Testis (tissue), 3 donors: ENCODE measurements around the gene RNF17. TPM values are rescaled to one million over a fixed set of nuclear protein-coding genes. Genes with fewer than 3 reads are reported as not detected.

ENCODE experiments used
- DNase-seq: peaks from one replicate; pipeline ENCODE4 v3.0.0-alpha.2; 2019
- H3K27ac ChIP-seq, 2 donors: fragments of 200-600 bp; sonication (generic); one replicate each; pipeline ENCODE4 v1.5.1; 2019
- H3K27me3 ChIP-seq: fragments of 200-600 bp; sonication (generic); one replicate; pipeline ENCODE4 v1.5.1; 2019
- H3K36me3 ChIP-seq: fragments of 200-600 bp; sonication (generic); one replicate; pipeline ENCODE4 v1.5.1; 2017; ENCODE audit warnings: low read depth; ENCODE audit errors: missing control alignments
- H3K4me1 ChIP-seq: fragments of 200-600 bp; sonication (generic); one replicate; pipeline ENCODE4 v1.5.1; 2019
- H3K4me3 ChIP-seq, 2 donors: fragments of 200-600 bp; sonication (generic); one replicate each; pipeline ENCODE4 v1.5.1; 2017 to 2019
- H3K9me3 ChIP-seq: fragments of 200-600 bp; sonication (generic); one replicate; pipeline ENCODE4 v1.5.1; 2017
- POLR2A ChIP-seq: fragments of 450-650 bp; IDR thresholded peaks from one replicate; pipeline ENCODE4 v1.6.1; 2017; ENCODE audit warnings: antibody characterized with exemption, mild to moderate bottlenecking, moderate library complexity
- WGBS, 2 donors: methylation state at CpG; one replicate each; pipeline ENCODE4 v1.1.5; 2018; 5-methylcytosine and 5-hydroxymethylcytosine counted together
- intact Hi-C: fragments of 100-400 bp; cut with DNase I; formaldehyde crosslinking; loops from one replicate; pipeline ENCODE4 v1.15.1; 2023; ENCODE audit warnings: low total_unique reads
- polyA plus RNA-seq: library from polyadenylated mRNA; stranded (reverse); fragments of 350-450 nt; fragmentation: Illumina TruSeq; extraction: RNeasy Lipid Tissue Mini Kit (QIAGEN cat#74804); gene quantifications from one replicate; pipeline ENCODE4 v1.2.3, GENCODE V29; 2014; ENCODE audit warnings: low read depth, low replicate concordance; ENCODE audit not compliant: insufficient read depth
- total RNA-seq, 2 donors: library from RNA; depleted of rRNA; stranded (reverse); fragments of >200 nt; gene quantifications; one replicate each; pipeline ENCODE4 v1.2.3, GENCODE V29; 2016
- TF ChIP-seq, protein P1 (sequence below), 3 experiments: fragments of 450-650 bp in 2 of 3; fragments of 200-600 bp in 1 of 3; sonication (generic) in 1 of 3; IDR thresholded peaks; one replicate each; pipeline ENCODE4 v1.5.1; 2016 to 2019; ENCODE audit warnings: antibody characterized with exemption in 3 of 3, mild to moderate bottlenecking in 2 of 3, moderate library complexity in 1 of 3

RNF17 gene
- total and polyA plus RNA-seq, 3 donors from 2014 or later: 29.6 to 52.8 (median 36.9) TPM

DNA sequence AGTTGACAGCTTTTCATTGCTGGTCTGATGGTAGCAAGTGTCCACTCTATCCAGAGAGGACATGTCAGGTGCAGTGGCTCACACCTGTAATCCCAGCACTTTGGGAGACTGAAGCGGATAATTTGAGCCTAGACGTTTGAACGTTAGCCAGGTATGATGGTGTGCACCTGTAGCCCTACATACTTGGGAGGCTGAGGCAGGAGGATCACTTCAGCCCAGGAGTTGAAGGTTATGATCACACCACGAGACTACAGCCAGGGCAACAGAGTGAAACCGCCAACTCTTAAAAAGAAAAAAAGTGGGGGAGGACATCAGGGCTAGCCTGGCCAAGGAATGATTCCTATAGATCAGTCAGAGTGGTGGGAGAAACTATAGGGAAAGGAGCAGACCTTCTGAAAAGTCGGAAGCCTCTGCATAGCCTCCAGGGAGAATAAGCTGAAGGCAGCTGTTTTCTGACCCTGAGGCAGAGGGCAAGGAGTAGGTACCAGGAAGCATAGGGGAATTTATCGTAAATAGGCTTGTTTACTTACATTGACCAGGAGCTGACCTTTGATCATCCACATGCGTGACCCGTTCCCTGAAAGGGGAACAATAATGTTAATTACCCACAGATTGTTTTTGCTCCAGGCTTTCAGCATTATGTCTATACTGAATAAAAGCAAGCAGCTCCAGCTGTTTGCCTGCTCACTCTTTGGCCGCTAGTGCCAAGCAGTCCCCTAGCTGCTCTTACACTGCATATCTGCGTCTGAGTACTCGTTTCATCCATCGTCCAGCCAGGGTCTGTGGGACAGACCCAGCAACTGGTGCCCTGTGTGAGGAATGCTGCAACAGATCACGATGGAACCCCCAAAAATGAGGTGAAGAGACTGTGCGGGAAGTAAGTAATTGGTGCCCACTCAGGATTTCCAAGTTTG lies 161.6 kb downstream of the RNF17 start:
- H3K27ac ChIP-seq: no peak overlapping the region
- no peak for DNase-seq

DNA sequence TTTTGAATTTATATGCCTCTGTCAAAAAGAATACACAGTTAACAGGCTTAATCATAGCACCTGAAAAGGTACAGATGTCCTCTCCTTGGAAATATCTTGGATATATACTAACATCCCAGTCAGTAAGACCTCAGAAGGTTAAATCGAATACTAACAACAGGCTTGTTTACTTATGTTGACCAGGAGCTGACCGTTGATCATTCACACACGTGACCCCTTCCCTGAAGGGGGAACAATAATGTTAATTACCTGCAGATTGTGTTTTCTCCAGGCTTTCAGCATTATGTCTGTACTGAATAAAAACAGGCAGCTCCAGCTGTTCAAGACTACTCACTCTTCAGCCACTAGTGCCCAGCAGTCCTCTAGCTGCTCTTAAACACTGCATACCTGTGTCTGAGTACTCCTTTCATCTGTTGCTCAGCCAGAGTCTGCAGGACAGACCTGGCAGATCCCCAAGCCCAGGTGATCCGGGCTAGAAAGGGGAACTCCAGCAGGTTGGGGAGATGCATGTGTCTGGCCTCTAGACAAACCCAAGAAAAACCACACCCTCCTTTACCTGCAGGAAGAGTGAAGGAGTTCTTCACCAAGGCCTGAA lies 163.9 kb downstream of the RNF17 start:
- H3K9me3 ChIP-seq: no peaks in the 10 kb centered on the region
- 79 to 80% methylated on average over 4 of the region's 4 CpGs for WGBS, 2 donors
- DNase-seq: no peak
- TF ChIP-seq POLR2A: no peak
- TF ChIP-seq, protein P1, sequence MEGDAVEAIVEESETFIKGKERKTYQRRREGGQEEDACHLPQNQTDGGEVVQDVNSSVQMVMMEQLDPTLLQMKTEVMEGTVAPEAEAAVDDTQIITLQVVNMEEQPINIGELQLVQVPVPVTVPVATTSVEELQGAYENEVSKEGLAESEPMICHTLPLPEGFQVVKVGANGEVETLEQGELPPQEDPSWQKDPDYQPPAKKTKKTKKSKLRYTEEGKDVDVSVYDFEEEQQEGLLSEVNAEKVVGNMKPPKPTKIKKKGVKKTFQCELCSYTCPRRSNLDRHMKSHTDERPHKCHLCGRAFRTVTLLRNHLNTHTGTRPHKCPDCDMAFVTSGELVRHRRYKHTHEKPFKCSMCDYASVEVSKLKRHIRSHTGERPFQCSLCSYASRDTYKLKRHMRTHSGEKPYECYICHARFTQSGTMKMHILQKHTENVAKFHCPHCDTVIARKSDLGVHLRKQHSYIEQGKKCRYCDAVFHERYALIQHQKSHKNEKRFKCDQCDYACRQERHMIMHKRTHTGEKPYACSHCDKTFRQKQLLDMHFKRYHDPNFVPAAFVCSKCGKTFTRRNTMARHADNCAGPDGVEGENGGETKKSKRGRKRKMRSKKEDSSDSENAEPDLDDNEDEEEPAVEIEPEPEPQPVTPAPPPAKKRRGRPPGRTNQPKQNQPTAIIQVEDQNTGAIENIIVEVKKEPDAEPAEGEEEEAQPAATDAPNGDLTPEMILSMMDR (IDR thresholded peaks at IDR 0.05): no peak
- no peak overlapping the region for H3K4me3 ChIP-seq
- no peaks in the 10 kb centered on the region for H3K27me3 ChIP-seq
- H3K4me1 ChIP-seq: no peaks in the 10 kb centered on the region
- H3K36me3 ChIP-seq: no peaks in the 10 kb centered on the region
- no peak overlapping the region for H3K27ac ChIP-seq
- intact Hi-C loops: no loop called here

More for the DNA sequence above, 161.6 kb downstream of the RNF17 start:
- Histone ChIP-seq H3K9me3 (no peaks in the 10 kb centered on the region), H3K27me3 (no peaks in the 10 kb centered on the region), H3K36me3 (no peaks in the 10 kb centered on the region), H3K4me3 (no peak overlapping the region), H3K4me1 (no peaks in the 10 kb centered on the region)
- TF ChIP-seq, protein P1 (IDR thresholded peaks at IDR 0.05): no peak
- no peak for TF ChIP-seq POLR2A
- intact Hi-C loops: no loop called here
- 68 to 78% methylated on average over 15 of the region's 15 CpGs for WGBS, 2 donors

DNA sequence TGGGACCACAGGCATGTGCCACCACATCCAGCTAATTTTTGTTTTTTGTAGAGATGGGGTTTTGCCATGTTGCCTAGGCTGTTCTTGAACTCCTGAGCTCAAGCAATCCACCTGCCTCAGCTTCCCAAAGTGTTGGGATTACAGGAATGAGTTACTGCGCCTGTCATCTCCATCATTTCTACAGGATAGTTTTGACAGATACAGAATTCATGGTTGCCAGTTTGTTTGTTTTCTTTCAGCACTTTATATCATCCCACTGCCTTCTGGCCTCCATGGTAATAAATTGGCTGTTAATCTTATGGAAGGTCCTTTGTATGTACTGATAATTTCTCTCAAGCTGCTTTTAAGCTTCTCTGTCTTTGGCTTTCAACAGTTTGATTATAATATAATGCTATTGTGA lies 165.2 kb downstream of the RNF17 start:
- Histone ChIP-seq H3K27me3 (no peaks in the 10 kb centered on the region), H3K9me3 (no peaks in the 10 kb centered on the region), H3K4me1 (no peaks in the 10 kb centered on the region), H3K36me3 (no peaks in the 10 kb centered on the region), H3K27ac (no peak overlapping the region), H3K4me3 (no peak overlapping the region)
- no peak for DNase-seq
- intact Hi-C loops: no loop called here
- 93 to 97% methylated on average over 1 of the region's 1 CpG for WGBS, 2 donors
- TF ChIP-seq, protein P1 (IDR thresholded peaks at IDR 0.05): no peak
- no peak for TF ChIP-seq POLR2A

Other genes starting within 250 kb of the RNF17 start
- 1 to 10 TPM in 1 of 2 donors, under 1 TPM in 1; 0.94 to 1.2 TPM for gene ATP12A, start 83.8 kb upstream of the RNF17 start, total RNA-seq
- gene ATP12A, start 83.8 kb upstream of the RNF17 start, polyA plus RNA-seq: 1.6 TPM